Brain microvascular endothelial cell (primary cell): ENCODE measurements around the gene EDIL3.
"Not testable (repeated sequence)": the region's sequence is repeated elsewhere in the genome, so short reads cannot be mapped to it uniquely, and the experiment has no call there.

Experiments used
- DNase-seq: peaks from one replicate; pipeline ENCODE4 v3.0.0-alpha.2; 2020
- H3K27ac ChIP-seq: fragments of 250-450 bp; sonication (Bioruptor Pico); 2 replicates; pipeline ENCODE4 v1.5.1; 2020; ENCODE audit warnings: mild to moderate bottlenecking, moderate library complexity
- H3K27me3 ChIP-seq: fragments of 250-450 bp; sonication (Bioruptor Pico); replicated peaks from 2 replicates; pipeline ENCODE4 v1.5.1; 2020; ENCODE audit warnings: mild to moderate bottlenecking
- H3K36me3 ChIP-seq: fragments of 250-450 bp; sonication (Bioruptor Pico); replicated peaks from 2 replicates; pipeline ENCODE4 v1.5.1; 2020; ENCODE audit warnings: mild to moderate bottlenecking
- H3K4me3 ChIP-seq: 2 replicates; pipeline ENCODE4 v1.5.1; 2011; ENCODE audit warnings: low read depth, mild to moderate bottlenecking, control low read depth, low read length, moderate library complexity
- CTCF ChIP-seq: IDR thresholded peaks from 2 replicates; pipeline ENCODE4 v1.5.1; 2011; ENCODE audit warnings: low read depth, mild to moderate bottlenecking, moderate library complexity, low read length, control low read depth, inconsistent platforms; ENCODE audit errors: missing control alignments
- in situ Hi-C: cut with HindIII; loops from 2 replicates; pipeline ENCODE4 v1.10.0; 2017; ENCODE audit warnings: low sequenced_read_pairs, low pct_ligation_motif_present

Gene EDIL3

GRCh38 chr5:84181093-84181492 lies 203.6 kb downstream of the EDIL3 start:
- no peak for TF ChIP-seq CTCF
- Histone ChIP-seq H3K36me3 (peaks cover 4% of the 10 kb centered on the region), H3K4me3 (no peak overlapping the region), H3K27ac (no peak overlapping the region), H3K27me3 (no peaks in the 10 kb centered on the region)
- in situ Hi-C loops = no loop called here
- no peak for DNase-seq

- Histone ChIP-seq H3K27ac (no peak overlapping the region), H3K36me3 (peaks cover 15% of the 10 kb centered on the region), H3K4me3 (no peak overlapping the region), H3K27me3 (no peaks in the 10 kb centered on the region)
- DNase-seq = no peak
- TF ChIP-seq CTCF = no peak
- in situ Hi-C loops = no loop called here
Measured at GRCh38 chr5:84168841-84169240, 215.8 kb downstream of the EDIL3 start.

- in situ Hi-C loops = no loop called here
- DNase-seq = no peak
- Histone ChIP-seq H3K36me3 (no peaks in the 10 kb centered on the region), H3K27me3 (no peaks in the 10 kb centered on the region), H3K27ac (no peak overlapping the region), H3K4me3 (no peak overlapping the region)
- no peak for TF ChIP-seq CTCF
Measured at GRCh38 chr5:84163671-84164070, 221.0 kb downstream of the EDIL3 start.

GRCh38 chr5:84162695-84163094 lies 222.0 kb downstream of the EDIL3 start:
- no peak for TF ChIP-seq CTCF
- H3K27me3 ChIP-seq = no peaks in the 10 kb centered on the region
- no peaks in the 10 kb centered on the region for H3K36me3 ChIP-seq
- DNase-seq = no peak
- H3K4me3 ChIP-seq = no peak overlapping the region
- no peak overlapping the region for H3K27ac ChIP-seq
- in situ Hi-C loops = no loop called here

GRCh38 chr5:84160650-84161049 lies 224.0 kb downstream of the EDIL3 start:
- in situ Hi-C loops, H3K4me3 ChIP-seq, DNase-seq, H3K36me3 ChIP-seq, H3K27ac ChIP-seq, H3K27me3 ChIP-seq: not testable (repeated sequence)

- Histone ChIP-seq H3K36me3 (no peaks in the 10 kb centered on the region), H3K4me3 (no peak overlapping the region), H3K27ac (no peak overlapping the region), H3K27me3 (no peaks in the 10 kb centered on the region)
- in situ Hi-C loops = no loop called here
- no peak for DNase-seq
- TF ChIP-seq CTCF = no peak
Measured at GRCh38 chr5:84149094-84149493, 235.6 kb downstream of the EDIL3 start.
